GM12878 (cell line): ENCODE results near the gene INIP.

Experiments
- ATF2 ChIP-seq: IDR thresholded peaks from 2 replicates; pipeline ENCODE4 v1.6.1; 2012; ENCODE audit warnings: low read length, inconsistent platforms
- BRCA1 ChIP-seq: IDR thresholded peaks from 2 replicates; pipeline ENCODE4 v1.6.1; 2011; ENCODE audit warnings: low read depth, low read length, improper control_type of control experiment
- CEBPB ChIP-seq, 2 experiments: fragments of 150-350 bp in 1 of 2; IDR thresholded peaks; 2 replicates each; pipeline ENCODE4 v1.6.1; 2012 to 2014; ENCODE audit warnings: low read depth in 2 of 2, low read length in 2 of 2, borderline replicate concordance in 1 of 2, inconsistent platforms in 1 of 2
- CREM ChIP-seq: IDR thresholded peaks from 2 replicates; pipeline ENCODE4 v1.6.1; 2014; ENCODE audit warnings: antibody characterized with exemption, low read depth
- CTCF ChIP-seq, 3 experiments: IDR thresholded peaks in 2 of 3; conservative IDR thresholded peaks in 1 of 3; 2 replicates each; pipeline ENCODE4 v1.5.1; 2011; ENCODE audit warnings: low read depth in 3 of 3, low read length in 3 of 3, mild to moderate bottlenecking in 3 of 3, control low read depth in 2 of 3, moderate library complexity in 2 of 3, inconsistent platforms in 1 of 3, mixed read lengths in 1 of 3; ENCODE audit not compliant: control insufficient read depth in 2 of 3, insufficient read depth in 1 of 3; ENCODE audit errors: extremely low read depth in 1 of 3
- ETV6 ChIP-seq, 2 experiments: fragments of 450-650 bp in 1 of 2; IDR thresholded peaks in 1 of 2; conservative IDR thresholded peaks in 1 of 2; 2 replicates each; pipeline ENCODE4 v1.6.1; 2014; ENCODE audit warnings: antibody characterized with exemption in 1 of 2, borderline replicate concordance in 1 of 2, low read depth in 1 of 2, mild to moderate bottlenecking in 1 of 2, moderate library complexity in 1 of 2
- HSF1 ChIP-seq: fragments of 150-350 bp; IDR thresholded peaks from 2 replicates; pipeline ENCODE4 v1.6.1; 2014; ENCODE audit warnings: mild to moderate bottlenecking, low read depth, low read length
- NFYB ChIP-seq: IDR thresholded peaks from 2 replicates; pipeline ENCODE4 v1.6.1; 2011; ENCODE audit warnings: low read depth, mild to moderate bottlenecking, low read length, improper control_type of control experiment, moderate library complexity; ENCODE audit not compliant: insufficient read depth
- POLR2AphosphoS2 ChIP-seq: IDR thresholded peaks from 2 replicates; pipeline ENCODE4 v1.6.1; 2011; ENCODE audit warnings: low read depth, mild to moderate bottlenecking, low read length, improper control_type of control experiment, moderate library complexity
- POLR2AphosphoS5 ChIP-seq: IDR thresholded peaks from 2 replicates; pipeline ENCODE4 v1.6.1; 2011; ENCODE audit warnings: mild to moderate bottlenecking, low read length, inconsistent platforms
- PRDM15 ChIP-seq: fragments of 450-650 bp; formaldehyde crosslinking; IDR thresholded peaks from 2 replicates; pipeline ENCODE4 v1.4.0; 2020; ENCODE audit warnings: mild to moderate bottlenecking, moderate library complexity
- RAD21 ChIP-seq: IDR thresholded peaks from 2 replicates; pipeline ENCODE4 v1.6.1; 2011; ENCODE audit warnings: mild to moderate bottlenecking, low read depth, low read length, moderate library complexity; ENCODE audit not compliant: insufficient read depth
- ZBTB33 ChIP-seq: fragments of 450-650 bp; IDR thresholded peaks from 2 replicates; pipeline ENCODE4 v1.6.1; 2017; ENCODE audit warnings: mild to moderate bottlenecking
- ZNF24 ChIP-seq: fragments of 450-650 bp; IDR thresholded peaks from 2 replicates; pipeline ENCODE4 v1.6.1; 2017; ENCODE audit warnings: antibody characterized with exemption, mild to moderate bottlenecking

- TF ChIP-seq NFYB (no peak), CTCF (IDR thresholded peaks at IDR 0.05 in 2 of 3, conservative IDR thresholded peaks at IDR 0.05 in 1 of 3; ENCODE audit: control insufficient read depth in 2 of 3, extremely low read depth in 1 of 3, insufficient read depth in 1 of 3, low read depth in 3 of 3, low read length in 3 of 3) (no peak), ETV6 (conservative IDR thresholded peaks at IDR 0.05 in 1 of 2, IDR thresholded peaks at IDR 0.05 in 1 of 2; ENCODE audit: borderline replicate concordance in 1 of 2, low read depth in 1 of 2) (no peak), CREM (no peak), POLR2AphosphoS5 (no peak), PRDM15 (CRISPR knock-in tag) (no peak), ZBTB33 (no peak), POLR2AphosphoS2 (no peak), ATF2 (no peak), CEBPB (IDR thresholded peaks at IDR 0.05; ENCODE audit: borderline replicate concordance in 1 of 2, low read depth in 2 of 2, low read length in 2 of 2) (no peak), ZNF24 (no peak), HSF1 (no peak), RAD21 (no peak), BRCA1 (no peak)
These were observed 8.5 kb upstream of the INIP start for GRCh38 chr9:112726428-112726827.
